ENCODE measurements around the gene NOS1AP.

DNA sequence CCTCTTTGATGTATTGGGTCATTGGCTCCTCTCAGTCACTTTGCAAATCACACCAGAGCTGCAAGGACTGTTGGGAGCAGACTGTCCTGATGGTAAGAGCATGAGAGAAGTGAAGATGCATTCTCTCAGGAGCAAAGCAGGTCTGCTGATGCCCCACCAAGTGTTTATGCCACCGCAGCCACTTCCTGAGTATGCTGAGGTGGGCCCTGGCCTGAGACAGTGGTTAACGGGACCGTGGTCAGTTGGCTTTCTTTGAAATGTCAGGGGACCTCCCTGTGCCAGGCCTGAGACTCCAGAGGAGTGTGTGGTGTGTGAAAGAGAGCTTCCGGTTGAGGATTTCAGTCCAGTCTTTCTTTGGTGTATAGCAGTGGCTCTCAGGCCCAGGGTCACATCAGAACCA lies 227.7 kb downstream of the NOS1AP start:
- no peak for TF ChIP-seq EZH2 (optimal IDR thresholded peaks at IDR 0.05; ENCODE audit: low read depth, low read length)
- TF ChIP-seq, protein P1, sequence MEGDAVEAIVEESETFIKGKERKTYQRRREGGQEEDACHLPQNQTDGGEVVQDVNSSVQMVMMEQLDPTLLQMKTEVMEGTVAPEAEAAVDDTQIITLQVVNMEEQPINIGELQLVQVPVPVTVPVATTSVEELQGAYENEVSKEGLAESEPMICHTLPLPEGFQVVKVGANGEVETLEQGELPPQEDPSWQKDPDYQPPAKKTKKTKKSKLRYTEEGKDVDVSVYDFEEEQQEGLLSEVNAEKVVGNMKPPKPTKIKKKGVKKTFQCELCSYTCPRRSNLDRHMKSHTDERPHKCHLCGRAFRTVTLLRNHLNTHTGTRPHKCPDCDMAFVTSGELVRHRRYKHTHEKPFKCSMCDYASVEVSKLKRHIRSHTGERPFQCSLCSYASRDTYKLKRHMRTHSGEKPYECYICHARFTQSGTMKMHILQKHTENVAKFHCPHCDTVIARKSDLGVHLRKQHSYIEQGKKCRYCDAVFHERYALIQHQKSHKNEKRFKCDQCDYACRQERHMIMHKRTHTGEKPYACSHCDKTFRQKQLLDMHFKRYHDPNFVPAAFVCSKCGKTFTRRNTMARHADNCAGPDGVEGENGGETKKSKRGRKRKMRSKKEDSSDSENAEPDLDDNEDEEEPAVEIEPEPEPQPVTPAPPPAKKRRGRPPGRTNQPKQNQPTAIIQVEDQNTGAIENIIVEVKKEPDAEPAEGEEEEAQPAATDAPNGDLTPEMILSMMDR (IDR thresholded peaks at IDR 0.05; ENCODE audit: low read length), result no peak
- no peak for TF ChIP-seq EZH2phosphoT487 (IDR thresholded peaks at IDR 0.05; ENCODE audit: low read length)
